SU-DHL-6 (cell line): ENCODE measurements around the gene MUC6.

Experiments
- CTCF ChIP-seq: fragments of 200-600 bp; sonication (generic); IDR thresholded peaks from one replicate; pipeline ENCODE4 v1.5.1; 2017; ENCODE audit warnings: antibody characterized with exemption, mild to moderate bottlenecking, low read length, moderate library complexity; ENCODE audit not compliant: insufficient read depth, poor library complexity, severe bottlenecking
- EZH2phosphoT487 ChIP-seq: fragments of 200-600 bp; sonication (generic), shearing (Covaris generic); conservative IDR thresholded peaks from 2 replicates; pipeline ENCODE4 v1.6.1; 2018; ENCODE audit warnings: mild to moderate bottlenecking, antibody characterized with exemption, low read length, moderate library complexity, mixed read lengths

- TF ChIP-seq CTCF (no peak), EZH2phosphoT487 (no peak)
Observed at GRCh38 chr11:1072116-1072820, 35.8 kb upstream of the MUC6 start.
